BLaER1 (cell line): ENCODE results near the gene PDIA3.
"Not testable (repeated sequence)": the region's sequence is repeated elsewhere in the genome, so short reads cannot be mapped to it uniquely, and the experiment has no call there.

Experiments
- H3K27ac ChIP-seq: shearing (Covaris generic); formaldehyde crosslinking; 2 replicates; pipeline ENCODE4 v1.8.1; 2022
- H3K27me3 ChIP-seq: shearing (Covaris generic); formaldehyde crosslinking; 2 replicates; pipeline ENCODE4 v1.8.1; 2022
- H3K36me3 ChIP-seq: shearing (Covaris generic); formaldehyde crosslinking; 2 replicates; pipeline ENCODE4 v1.8.1; 2022
- H3K4me1 ChIP-seq: shearing (Covaris generic); formaldehyde crosslinking; 2 replicates; pipeline ENCODE4 v1.8.1; 2022
- H3K4me2 ChIP-seq: shearing (Covaris generic); formaldehyde crosslinking; 2 replicates; pipeline ENCODE4 v1.8.1; 2022
- H3K4me3 ChIP-seq: shearing (Covaris generic); formaldehyde crosslinking; 2 replicates; pipeline ENCODE4 v1.8.1; 2022
- H3K9ac ChIP-seq: shearing (Covaris generic); formaldehyde crosslinking; 2 replicates; pipeline ENCODE4 v1.8.1; 2022
- H3K9me3 ChIP-seq: shearing (Covaris generic); formaldehyde crosslinking; 2 replicates; pipeline ENCODE4 v1.8.1; 2022
- H4K20me1 ChIP-seq: shearing (Covaris generic); formaldehyde crosslinking; 2 replicates; pipeline ENCODE4 v1.8.1; 2022
- Cebpa-rat ChIP-seq: shearing (Covaris generic); IDR thresholded peaks from 2 replicates; pipeline ENCODE4 v1.8.1; 2022

Gene PDIA3

GRCh38 chr15:43808960-43809678, 62.9 kb downstream of the PDIA3 start:
- H3K27me3 ChIP-seq: no peaks in the 10 kb centered on the region
- H3K9me3 ChIP-seq: no peaks in the 10 kb centered on the region
- no peak for TF ChIP-seq Cebpa-rat
- no peak overlapping the region for H3K4me3 ChIP-seq
- no peak overlapping the region for H3K9ac ChIP-seq
- H4K20me1 ChIP-seq: no peaks in the 10 kb centered on the region
- peaks cover 100% of the 10 kb centered on the region for H3K36me3 ChIP-seq
- no peak overlapping the region for H3K4me2 ChIP-seq
- H3K4me1 ChIP-seq: no peaks in the 10 kb centered on the region
- 0 out of 2 replicates have a peak overlapping the region, but pooled peaks have one; percentile 13 for H3K27ac ChIP-seq

DNA sequence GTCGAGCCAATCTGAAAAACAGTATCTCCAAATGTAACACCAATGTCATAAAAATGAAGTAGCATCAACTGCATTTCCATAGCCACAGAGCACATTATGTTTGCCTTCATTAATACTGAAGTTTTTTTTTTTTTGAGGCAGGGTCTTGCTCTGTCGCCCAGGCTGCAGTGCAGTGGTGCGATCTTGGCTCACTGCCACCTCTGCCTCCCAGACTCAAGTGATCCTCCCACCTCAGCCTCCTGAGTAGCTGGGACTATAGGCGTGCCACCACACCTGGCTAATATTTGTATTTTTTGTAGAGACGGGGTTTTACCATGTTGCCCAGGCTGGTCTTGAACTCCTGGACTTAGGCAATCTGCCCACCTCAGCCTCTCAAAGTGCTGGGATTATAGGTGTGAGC, 68.8 kb downstream of the PDIA3 start:
- peaks cover 93% of the 10 kb centered on the region for H3K36me3 ChIP-seq
- not testable (repeated sequence) for H3K4me2 ChIP-seq, H3K9ac ChIP-seq, H3K4me3 ChIP-seq, H3K27me3 ChIP-seq, H3K9me3 ChIP-seq, H3K27ac ChIP-seq
- H3K4me1 ChIP-seq: peaks cover 22% of the 10 kb centered on the region
- peaks cover 31% of the 10 kb centered on the region for H4K20me1 ChIP-seq

DNA sequence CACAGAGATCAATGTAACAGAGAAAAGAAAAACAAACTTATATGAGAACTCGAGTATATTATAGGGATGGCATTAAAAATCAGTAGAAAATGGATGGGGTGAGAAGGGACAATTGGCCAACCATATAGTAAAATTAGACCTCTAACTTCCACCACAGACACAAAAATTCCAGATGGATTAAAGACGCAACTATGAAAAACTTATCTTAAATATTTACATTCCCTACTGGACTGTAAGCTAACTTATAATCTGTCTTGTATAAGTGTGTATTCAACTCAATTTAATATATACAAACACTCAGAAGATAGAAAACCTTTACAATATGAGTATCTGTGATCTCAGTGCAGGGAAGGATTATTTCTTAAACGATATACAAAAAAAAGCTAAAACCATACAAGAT, 75.3 kb downstream of the PDIA3 start:
- peaks cover 41% of the 10 kb centered on the region for H4K20me1 ChIP-seq
- no peak overlapping the region for H3K9ac ChIP-seq
- H3K4me3 ChIP-seq: no peak overlapping the region
- H3K4me2 ChIP-seq: peak overlapping the region; percentile 87
- no peak overlapping the region for H3K27ac ChIP-seq
- no peak for TF ChIP-seq Cebpa-rat
- peaks cover 46% of the 10 kb centered on the region for H3K36me3 ChIP-seq
- H3K9me3 ChIP-seq: no peaks in the 10 kb centered on the region
- H3K4me1 ChIP-seq: peaks cover 61% of the 10 kb centered on the region
- no peaks in the 10 kb centered on the region for H3K27me3 ChIP-seq
